ENCODE data around the gene LACTB. TPM values are rescaled to one million over a fixed set of nuclear protein-coding genes. Genes with fewer than 3 reads are reported as not detected.

Gene LACTB
- total RNA-seq, 1 donor from 2014 or later, result 26.0 TPM

DNA sequence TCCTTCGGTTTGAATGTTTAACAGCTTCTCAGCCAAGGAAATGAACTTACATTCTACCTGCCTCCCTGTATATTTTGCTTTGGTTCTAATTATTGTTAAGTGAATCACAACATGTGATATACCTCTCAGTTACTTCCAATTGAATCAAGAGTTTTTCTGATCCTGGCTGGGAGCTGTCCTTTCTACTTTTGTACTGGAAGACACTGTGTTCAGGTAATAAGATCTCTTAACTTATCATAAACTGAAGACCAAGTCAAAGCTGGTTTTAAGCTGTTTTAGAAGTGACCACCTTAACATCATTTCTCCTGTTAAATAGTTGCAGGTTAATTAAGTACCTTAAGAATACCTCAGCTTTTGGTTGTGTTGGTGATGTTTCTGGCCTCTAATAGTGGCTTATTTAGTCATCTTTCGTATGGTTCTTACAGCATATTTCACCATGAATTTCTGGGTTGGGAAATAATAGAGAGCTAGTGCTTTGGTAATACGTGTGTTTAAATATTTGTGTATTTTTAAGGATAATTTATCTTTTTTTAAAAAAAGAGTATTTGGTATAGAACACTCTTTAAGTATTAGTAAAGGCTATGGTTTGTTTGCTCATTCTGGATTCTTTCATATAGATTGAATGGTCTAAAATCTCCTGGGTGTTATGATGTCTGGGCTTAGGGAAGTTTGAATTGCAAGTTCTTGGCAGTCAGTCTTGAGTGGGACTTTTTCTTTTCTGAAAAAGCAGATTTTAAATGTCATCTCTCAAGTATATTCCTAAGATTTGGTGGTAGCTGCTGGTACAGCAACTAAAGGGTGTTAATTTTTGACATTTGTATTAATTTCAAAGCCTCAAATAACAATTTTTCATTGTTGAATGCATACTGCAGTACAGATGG, 69.3 kb downstream of the LACTB start:
- no peak for ATAC-seq
- DNase-seq, result no peak
- intact Hi-C loops (cut with micrococcal nuclease), result no loop called here

Other genes starting within 250 kb of the LACTB start
- gene TPM1, start 79.1 kb upstream of the LACTB start, total RNA-seq, result 14,056 TPM
- gene RPS27L, start 35.6 kb downstream of the LACTB start, total RNA-seq, result 157 TPM
- gene RAB8B, start 67.7 kb downstream of the LACTB start, total RNA-seq, result 9.1 TPM
- 5.6 TPM for gene APH1B, start 155.7 kb downstream of the LACTB start, total RNA-seq